Smooth muscle cell of the brain vasculature (primary cell): ENCODE measurements around the gene STX18.
"Not testable (repeated sequence)": the region's sequence is repeated elsewhere in the genome, so short reads cannot be mapped to it uniquely, and the experiment has no call there.

Source experiments
- DNase-seq: peaks from one replicate; pipeline ENCODE4 v3.0.0-alpha.2; 2012; ENCODE audit warnings: low read depth, low spot score

The STX18 gene

DNA sequence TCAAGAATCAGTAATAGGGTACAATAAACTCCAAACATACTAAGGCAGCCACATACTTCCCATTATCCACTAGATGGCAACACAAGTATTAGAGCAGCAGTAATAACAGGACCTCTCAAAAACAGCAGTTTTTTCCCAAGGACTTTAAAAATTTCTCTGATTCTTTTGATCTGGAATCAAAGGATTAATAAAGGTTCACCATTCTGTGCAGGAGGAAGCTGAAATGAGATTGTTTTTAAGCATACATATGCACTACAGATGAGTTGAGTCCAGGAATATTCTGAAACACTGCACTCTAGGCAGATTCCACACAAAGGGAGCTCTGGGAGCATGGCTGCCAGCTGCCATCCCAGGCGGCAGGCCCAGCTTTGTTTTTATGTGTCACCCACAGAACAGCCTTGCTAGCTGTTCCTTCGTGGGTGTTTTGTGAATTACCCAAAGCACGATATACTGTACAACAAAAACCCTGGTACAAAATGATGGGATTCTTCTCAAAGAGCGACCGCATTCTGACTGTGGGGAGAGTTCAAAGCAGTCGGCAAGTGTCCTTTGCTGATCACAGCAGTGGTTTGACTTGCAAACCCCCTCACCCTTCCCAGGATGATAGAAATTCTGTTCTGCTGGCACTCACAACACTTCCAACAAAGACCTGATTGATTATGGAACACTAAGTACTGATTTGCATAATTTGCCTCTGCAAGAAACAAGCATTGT is 61.0 kb downstream of the STX18 start:
- no peak for DNase-seq

DNA sequence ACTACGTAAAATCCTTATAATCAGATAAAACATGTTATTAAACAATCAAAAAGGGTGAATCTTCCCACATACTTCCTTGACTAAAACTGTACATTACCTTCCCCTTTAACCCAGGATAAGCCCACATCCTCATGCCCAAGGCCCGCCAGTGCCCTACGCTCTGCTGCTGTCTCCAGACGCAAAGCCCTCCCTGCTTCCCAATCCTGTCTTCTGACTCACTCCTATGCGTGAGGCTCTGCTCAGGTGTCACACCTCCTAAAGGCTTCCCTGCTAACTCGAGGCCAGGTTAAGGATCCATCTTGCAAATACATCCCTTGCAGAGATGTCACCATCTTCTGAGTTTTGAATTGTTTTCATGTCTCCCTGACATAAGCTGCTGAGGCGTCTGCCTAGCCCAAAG is 61.6 kb downstream of the STX18 start:
- DNase-seq = no peak

DNA sequence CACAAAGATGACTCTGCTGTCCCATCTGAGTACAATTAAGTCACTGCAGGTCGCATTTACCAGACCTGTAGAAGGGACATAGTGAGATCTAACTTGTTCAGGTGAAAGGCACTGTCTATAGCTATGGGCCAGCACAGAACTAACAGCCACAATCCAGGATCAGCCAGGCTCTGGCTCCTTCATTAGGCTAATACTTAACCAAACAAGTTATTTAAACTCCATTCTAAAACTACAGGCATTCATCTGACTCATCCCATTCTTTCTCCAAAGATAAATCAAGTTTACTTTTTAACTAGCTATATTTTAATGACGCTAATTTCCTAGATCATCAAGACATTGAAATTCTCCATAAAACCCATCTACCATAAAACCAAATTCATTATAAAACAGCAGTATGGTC is 62.5 kb downstream of the STX18 start:
- DNase-seq = no peak

DNA sequence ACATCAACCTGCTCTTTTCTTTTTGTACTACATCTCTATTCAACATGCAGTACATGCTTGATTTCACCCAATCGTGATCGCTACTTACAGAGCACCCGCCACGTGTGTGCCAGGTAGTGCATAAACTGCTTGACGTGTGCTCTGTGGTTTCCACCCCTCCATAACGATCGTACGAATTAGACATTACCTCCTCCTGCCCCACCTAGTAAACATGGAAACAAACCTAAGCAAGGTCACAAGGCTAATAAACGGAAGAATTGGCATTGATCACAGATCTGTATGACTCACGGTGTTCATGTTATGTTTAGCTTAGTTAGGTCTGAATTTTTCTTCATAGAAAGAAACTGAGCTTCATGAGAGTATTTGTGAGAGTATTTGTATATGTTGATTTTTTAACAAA is 64.1 kb downstream of the STX18 start:
- DNase-seq = no peak

DNA sequence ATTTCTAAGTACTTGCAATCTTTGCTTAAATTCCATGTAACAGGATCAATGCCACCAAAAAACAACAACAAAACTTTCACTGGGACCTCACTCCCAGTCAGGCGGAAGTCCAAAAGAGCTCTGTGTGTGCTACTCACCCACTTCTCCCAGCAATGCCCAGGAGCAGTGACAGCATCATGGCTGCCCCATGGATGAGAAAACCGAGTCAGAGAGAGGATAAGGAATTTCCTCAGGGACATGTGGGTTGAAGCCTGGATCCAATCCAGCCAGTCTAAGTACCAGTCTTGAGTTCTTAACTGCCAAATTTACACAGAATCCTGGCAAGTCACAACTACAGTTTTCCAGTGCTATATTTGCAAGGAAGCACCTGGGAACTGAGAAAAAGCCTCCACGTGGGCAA is 64.5 kb downstream of the STX18 start:
- no peak for DNase-seq

DNA sequence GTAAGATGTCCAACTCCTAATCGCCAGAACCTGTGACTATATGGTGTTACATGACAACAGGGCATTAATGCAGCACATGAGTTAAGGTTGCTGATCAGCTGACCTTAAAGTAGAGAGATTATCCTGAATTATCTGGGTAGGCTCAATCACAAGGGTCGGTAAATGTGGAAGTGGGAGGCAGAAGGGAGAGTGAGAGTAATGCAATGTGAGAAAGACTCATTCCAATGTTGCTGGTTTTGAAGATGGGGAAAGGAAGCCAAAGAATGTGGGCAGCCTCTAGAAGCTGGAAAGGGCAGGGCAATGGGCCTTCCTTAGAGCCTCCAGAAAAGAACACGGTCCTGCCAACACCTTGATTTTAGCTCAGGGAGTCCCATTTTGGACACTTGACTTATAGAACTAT is 67.4 kb downstream of the STX18 start:
- no peak for DNase-seq

DNA sequence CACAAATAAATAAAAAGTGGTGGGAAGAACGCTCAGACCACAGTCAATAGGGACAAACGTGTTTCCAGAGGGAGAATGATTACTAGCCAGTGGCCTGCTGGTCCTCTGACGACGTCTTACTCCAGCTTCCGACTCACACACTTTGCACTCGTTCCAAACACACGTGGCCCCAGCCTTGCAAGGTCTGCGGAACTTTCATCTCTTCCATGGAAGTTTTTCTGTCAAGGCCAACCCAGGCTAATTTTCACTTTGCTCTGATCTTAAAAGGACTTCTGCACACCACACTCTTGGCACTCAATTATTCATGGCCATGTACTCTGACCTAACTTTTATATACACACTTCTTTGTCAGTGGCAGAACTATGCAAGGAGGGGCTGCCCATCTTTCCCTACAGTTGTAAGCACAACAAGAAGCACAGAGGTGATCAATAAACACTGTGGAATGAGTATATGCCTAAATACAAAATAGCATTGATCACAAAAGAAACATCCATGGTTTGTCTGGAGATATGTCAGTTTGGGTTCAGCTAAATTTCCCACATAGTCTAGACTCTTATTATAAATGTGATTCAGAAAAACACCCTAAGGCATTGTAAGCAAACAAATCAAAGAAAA is 69.4 kb downstream of the STX18 start:
- no peak for DNase-seq

DNA sequence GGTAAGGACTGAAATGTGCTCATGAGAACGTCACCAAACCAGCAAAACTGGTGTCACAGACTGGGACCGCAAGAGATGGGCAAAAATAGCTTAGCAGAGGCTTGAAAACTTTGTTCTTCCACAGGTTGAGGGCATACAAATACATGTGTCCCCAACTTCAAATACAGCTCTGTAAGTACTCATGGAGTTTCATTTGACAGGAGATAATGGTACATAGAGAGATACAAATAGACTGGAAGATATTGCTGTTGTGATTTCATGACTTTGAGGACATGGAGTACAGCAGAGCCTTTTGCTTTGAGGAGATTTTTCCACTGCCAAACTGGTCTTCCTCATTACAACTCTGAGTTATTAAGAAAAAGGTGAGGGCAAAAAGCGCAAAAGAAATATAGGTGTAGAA is 70.7 kb downstream of the STX18 start:
- DNase-seq = no peak

DNA sequence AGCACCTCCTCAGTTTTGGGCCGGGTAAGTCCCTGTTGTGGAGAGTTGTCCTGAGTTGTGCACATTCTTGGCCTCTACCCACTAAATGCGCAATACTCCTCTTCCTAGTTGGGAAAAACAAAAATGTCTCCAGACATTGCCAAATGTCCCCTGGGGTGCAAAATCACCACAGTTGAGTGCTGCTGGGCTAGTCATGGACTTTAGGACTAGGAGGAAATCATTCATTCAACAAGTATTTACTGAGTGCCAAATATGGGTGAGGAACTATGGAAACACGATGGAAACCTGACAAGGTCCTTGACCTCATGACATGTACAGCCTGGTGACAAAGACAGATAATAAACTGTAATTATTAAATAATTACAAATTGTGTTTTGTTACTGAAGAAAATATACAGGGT is 71.6 kb downstream of the STX18 start:
- no peak for DNase-seq

DNA sequence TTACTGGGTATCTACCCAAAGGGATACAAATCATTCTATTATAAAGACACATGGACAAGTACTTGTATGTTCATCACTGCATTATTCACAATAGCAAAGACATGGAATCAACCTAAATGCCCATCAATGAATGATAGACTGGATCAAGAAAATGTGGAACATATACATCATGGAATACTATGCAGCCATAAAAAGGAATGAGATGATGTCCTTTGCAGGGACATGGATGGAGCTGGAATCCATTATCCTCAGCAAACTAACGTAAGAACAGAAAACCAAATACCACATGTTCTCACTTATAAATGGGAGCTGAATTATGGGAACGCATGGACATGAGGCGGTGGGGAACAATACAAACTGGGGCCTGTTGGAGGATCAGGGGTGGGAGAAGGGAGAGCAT is 76.6 kb downstream of the STX18 start:
- DNase-seq = not testable (repeated sequence)

DNA sequence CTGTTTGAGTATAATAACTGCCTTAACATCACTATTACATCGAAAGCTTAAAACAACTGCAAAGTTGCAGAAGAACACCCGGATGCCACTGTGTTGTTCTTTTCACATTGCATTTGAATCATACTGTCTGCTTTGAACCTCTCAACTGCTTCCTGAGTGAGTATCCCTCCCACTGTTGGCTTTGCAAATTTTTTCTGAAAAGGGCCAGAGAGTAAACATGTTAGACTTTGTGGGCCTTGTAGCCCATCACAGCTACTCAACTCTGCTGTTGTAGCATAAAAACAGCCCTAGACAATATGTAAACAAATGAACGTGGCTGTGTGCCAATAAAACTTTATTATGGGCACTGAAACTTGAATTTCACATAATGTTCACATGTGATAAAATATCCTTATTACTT is 78.9 kb downstream of the STX18 start:
- DNase-seq = no peak

DNA sequence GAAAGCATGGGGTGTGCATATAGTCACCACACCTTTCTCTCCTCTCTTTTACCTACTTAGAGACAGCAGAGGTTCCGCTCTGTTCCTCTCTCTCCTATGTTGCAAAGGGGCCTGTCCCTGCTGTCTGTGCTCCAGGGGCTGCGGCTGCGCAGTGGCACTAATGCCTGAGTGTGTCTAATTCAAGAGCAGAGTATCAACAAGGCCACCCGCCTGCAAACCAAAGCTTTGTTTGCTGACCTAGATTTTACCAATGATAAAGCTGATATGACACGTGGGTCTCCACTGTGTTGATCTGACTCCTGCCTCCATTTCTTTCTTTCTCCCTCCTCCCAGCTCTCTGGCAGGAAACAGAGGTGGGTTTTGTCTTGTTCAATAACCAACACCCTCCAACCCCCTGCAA is 80.0 kb downstream of the STX18 start:
- no peak for DNase-seq

DNA sequence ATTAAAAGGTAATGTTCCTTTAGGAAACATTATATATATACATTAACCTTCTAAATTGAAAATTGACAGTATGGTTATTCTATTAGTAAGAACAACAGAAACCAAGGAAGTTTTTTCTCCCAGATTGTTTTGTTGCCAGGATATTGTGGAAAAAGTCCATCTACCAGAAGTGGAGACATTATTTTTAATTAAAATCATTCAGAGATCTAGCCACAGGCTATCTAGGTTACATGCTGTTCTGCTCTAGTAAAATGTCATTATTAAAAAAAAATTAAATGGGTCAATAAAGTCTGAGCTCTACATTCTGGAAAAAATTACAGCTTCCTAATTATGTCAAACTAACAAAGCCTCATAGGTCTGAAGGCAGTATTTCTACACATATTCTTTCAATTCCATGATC is 80.7 kb downstream of the STX18 start:
- no peak for DNase-seq

DNA sequence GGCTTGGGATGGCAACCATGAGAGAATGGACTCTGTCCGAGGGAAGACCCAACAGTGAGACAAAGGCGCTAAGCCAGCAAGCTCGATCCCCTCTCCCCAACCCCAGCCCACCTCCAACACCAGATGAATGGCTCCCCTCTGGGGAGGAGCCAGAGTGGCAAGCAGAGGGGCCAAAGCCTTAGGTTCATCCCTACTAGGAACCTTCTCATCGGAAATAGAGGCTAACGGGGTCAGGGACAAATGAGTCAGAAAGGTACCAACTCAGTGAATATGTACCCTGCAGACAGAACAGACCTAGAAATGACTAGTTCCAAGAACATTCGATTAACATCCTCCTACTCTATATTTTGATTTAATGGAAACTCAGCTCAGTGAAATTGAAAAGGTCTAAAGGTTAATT is 81.1 kb downstream of the STX18 start:
- DNase-seq = no peak

DNA sequence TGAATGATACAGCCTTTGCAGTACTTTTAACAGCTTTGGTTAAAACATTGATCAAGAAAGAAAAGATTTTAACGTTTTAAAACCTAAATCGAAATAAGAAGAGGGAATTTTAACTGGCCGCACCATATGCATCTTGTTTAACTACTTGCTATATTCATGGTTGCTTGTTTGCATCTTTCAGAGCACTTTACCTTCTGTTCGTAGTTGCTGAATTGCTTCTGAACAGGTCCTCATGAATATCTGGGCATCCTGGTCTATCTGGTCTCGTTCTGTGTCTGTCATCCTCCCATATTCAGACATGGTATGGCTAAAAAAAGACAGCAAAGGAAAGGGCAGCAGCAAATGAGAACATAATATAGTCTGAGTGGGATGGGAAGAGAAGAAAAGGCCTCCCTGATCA is 82.7 kb downstream of the STX18 start:
- no peak for DNase-seq

DNA sequence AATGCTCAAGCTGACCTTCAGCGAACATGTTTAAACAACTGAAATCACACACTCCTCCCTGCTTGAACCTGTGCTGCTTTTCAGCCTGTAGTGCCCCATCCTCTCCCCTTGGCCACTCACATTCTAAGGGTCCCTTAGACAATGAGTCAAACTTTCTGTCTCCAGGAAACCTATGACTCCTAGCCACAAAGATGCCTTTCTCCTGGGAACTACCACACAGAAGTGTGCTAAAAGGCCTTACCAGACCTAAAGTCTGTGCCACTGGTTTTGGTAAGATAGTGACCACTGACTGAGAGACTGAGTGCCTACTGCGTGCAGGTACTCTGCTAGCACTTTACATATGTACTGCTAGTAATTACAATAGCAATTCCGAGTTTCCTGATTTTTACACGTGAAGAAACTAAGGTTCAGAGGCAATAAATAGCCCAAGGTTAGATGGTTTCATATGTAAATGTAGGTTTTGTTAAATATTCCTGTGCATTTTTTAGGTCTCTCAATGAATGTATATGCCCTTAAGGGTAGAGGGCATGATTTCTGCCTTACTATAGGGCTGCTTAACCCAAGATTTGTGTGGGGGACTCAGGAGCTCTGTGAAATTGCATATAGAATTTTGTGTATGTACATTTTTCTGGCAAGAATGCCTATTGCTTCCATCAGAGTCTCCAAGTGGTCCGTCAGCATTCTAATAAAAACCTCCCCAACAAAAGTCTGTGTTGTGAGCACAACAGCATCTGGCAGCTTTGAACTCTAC is 83.9 kb downstream of the STX18 start:
- no peak for DNase-seq

DNA sequence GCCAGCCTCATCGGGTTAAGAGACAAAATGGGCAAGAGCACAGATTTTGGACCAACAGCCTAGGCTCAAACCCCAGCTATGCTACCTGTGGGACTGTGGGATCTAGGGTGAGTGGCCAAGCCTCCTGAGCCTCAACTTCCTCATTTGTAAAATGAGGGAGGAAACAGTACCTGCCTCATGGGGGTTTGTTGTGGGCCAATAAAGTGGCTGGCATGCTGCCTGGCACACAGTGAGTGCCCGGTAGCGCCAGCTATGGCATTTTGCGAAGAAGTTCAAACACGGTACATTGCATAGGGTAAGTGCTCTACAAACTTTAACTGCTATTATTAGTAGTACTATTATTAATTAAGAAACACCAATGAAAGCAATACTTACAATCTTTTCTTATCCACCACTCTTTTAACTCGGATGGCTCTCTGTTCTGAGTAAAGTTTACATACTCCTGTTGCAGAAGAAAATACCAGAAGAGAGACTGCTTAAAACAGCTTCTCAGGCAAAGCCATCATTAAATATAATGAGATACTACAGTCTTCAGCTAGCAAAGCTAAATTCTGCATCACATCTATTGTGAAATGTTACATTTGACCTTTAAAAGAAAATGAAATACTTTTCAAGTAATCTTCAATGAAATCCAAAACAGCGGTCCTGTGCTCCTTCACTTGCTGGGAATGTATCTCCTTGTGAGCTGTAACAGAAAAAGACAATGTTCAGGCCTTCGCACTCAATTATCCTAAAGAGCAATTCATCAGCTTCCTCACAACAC is 84.9 kb downstream of the STX18 start:
- no peak for DNase-seq

DNA sequence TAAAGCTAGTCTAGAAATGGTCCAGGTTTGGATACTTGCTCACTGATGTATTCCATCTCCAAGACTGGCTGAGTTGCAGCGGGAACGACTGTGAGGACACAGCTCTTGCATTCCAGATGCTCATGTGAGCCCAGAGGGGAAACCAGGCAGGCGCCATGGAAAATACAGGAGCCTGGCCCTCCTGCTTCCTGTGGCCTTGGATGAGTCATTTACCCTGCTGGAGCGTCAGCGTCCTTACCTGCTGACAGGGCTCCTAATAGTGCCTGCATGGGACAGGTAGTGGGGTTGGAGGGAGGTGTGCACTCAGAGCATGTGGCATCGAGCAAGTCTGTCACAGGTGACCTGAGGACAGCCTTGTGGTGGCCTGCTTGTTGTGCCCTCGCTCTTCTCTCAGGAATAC is 85.5 kb downstream of the STX18 start:
- DNase-seq = no peak

DNA sequence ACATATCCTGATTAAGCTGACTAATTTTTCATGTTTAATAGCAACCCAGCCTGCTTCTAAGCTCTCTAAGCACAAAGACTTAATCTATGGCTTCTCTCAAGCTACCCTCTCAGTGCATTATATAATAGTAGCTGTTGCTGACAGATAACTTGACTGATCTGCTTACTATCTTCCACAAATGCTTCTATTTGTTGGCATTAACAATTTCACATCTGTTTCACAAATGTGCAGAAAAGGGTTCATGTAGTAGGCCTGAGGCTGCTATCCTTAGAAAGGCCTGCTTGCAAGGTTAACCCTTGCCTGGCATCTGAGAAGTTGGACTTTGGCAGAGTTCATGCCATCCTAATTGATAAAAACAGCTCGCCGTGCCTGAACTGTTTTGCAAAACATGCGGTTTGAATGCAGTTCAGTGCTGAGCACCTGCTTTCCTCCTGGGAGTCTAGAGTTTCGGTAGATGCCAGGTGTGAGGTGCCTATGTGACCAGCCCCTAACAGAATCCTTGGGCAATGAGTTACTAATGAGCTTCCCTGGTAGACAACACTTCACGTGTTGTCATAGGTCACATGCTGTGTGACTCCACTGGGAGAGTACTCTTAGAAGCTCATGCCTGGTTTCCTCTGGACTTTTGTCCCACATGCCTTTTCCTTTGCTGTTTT is 86.5 kb downstream of the STX18 start:
- DNase-seq = no peak

DNA sequence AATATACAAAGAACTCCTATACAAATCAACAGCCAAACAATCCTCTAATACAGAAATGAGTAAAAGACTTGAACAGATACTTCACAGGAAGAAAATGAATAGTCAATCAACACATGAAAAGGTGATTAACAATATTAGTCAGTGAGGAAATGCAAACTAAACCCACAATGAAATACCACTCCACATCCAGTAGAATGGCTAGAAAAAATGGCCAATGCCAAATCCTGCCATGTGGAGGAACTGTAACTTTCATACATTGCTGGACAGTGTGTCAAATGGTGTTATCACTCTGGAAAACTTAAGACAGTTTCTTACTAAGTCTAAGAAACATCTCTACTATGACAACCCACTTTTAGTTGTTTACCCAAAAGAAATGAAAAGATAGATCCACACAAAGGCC is 95.4 kb downstream of the STX18 start:
- no peak for DNase-seq

DNA sequence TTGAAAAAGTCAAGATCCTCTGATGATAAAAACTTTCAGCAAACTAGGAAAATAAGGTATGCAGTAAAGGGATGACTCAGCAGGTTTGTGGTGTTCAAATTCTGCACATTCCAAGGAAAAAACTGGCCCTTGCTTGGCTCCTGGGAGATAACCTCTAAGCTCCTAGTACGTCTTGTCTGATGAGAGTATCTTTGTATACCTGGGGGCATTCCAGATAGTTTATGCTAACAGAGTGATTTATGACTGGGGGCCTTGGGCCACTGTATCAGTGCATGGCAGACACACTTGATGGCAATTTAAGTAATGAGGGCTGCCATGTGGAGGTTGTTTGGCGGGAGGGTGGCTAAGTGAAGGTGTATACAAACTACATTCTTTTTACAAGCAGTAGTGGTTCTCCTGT is 98.0 kb downstream of the STX18 start:
- no peak for DNase-seq
